Upper lobe of right lung (tissue), 1 donor: ENCODE measurements around the gene EEF2K. TPM values are rescaled to one million over a fixed set of nuclear protein-coding genes. Genes with fewer than 3 reads are reported as not detected.

Experiments used
- ATAC-seq: fragments of 200-7000 bp; cut with Tn5 transposase; one replicate; pipeline ENCODE4 v1.9.1; 2020; ENCODE audit warnings: mild to moderate bottlenecking, moderate library complexity
- DNase-seq: peaks from one replicate; pipeline ENCODE4 v3.0.0-alpha.2; 2020
- H3K27ac ChIP-seq: fragments of 200-600 bp; one replicate; pipeline ENCODE4 v1.8.0; 2022
- H3K27me3 ChIP-seq: fragments of 200-600 bp; one replicate; pipeline ENCODE4 v1.8.0; 2022; ENCODE audit warnings: mild to moderate bottlenecking
- H3K36me3 ChIP-seq: fragments of 200-600 bp; one replicate; pipeline ENCODE4 v1.8.0; 2022
- H3K4me1 ChIP-seq: fragments of 200-600 bp; one replicate; pipeline ENCODE4 v1.8.0; 2022
- H3K4me3 ChIP-seq: fragments of 200-600 bp; one replicate; pipeline ENCODE4 v1.8.0; 2022; ENCODE audit warnings: mild to moderate bottlenecking
- H3K9me3 ChIP-seq: fragments of 200-600 bp; one replicate; pipeline ENCODE4 v1.8.0; 2022
- CTCF ChIP-seq: fragments of 200-600 bp; IDR thresholded peaks from one replicate; pipeline ENCODE4 v1.8.0; 2022; ENCODE audit warnings: antibody characterized with exemption
- intact Hi-C: fragments of 100-400 bp; cut with DNase I; formaldehyde crosslinking; loops from one replicate; pipeline ENCODE4 v1.11.0; 2022
- total RNA-seq: library from RNA; stranded (reverse); fragmentation: NEBNext Ultra II Directional; extraction: Animal tissue kit (Norgen Biotek cat#: 25700); gene quantifications from one replicate; pipeline ENCODE4 v1.2.1, GENCODE V29; 2021
- donor health status: DM: no; HTN: yes; CAD: no; lungs with severe emphysema.

Gene EEF2K
- total RNA-seq, 1 donor from 2014 or later = 34.9 TPM

GRCh38 chr16:22328081-22328725 lies 122.1 kb downstream of the EEF2K start:
- H3K36me3 ChIP-seq = peaks cover 79% of the 10 kb centered on the region
- H3K4me1 ChIP-seq = no peaks in the 10 kb centered on the region
- intact Hi-C loops = no loop called here
- H3K4me3 ChIP-seq = no peak overlapping the region
- DNase-seq (peak; percentile 23), ATAC-seq (no peak)
- no peak for TF ChIP-seq CTCF
- no peak overlapping the region for H3K27ac ChIP-seq
- no peaks in the 10 kb centered on the region for H3K9me3 ChIP-seq
- H3K27me3 ChIP-seq = no peaks in the 10 kb centered on the region

DNA sequence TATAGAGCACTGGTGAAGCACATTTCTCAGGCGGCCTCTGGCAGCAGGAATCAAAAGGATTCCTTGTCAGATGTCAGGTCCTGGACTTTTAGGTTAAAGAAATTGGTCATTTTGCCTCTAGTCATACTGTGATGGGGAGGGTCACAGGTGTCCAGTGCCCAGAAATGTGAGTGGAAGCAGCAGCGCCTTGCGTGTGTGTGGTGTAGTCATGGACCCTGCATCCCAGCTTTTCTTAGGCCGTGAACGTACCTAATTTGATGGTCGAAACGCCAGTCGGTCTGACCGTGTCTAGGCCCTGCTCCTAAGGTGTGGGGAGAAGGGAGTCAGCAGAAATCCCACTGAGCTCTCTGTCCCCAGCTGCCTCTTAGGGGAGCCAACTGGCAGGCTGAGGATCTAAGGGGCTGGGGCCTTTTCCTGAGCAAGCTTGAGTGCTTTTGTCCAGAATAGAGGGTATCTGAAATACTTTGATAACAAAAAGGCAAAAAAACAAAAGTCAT lies 123.2 kb downstream of the EEF2K start:
- DNase-seq (no peak), ATAC-seq (no peak)
- intact Hi-C loops = no loop called here
- H3K27ac ChIP-seq = no peak overlapping the region
- H3K4me1 ChIP-seq = no peaks in the 10 kb centered on the region
- H3K27me3 ChIP-seq = no peaks in the 10 kb centered on the region
- H3K4me3 ChIP-seq = no peak overlapping the region
- H3K36me3 ChIP-seq = peaks cover 85% of the 10 kb centered on the region
- TF ChIP-seq CTCF = no peak
- no peaks in the 10 kb centered on the region for H3K9me3 ChIP-seq

GRCh38 chr16:22330326-22330725 lies 124.2 kb downstream of the EEF2K start:
- DNase-seq = no peak
- peaks cover 83% of the 10 kb centered on the region for H3K36me3 ChIP-seq
- no peaks in the 10 kb centered on the region for H3K4me1 ChIP-seq
- H3K27me3 ChIP-seq = no peaks in the 10 kb centered on the region
- no peak overlapping the region for H3K27ac ChIP-seq
- intact Hi-C loops = no loop called here
- ATAC-seq = peak; percentile 27
- H3K9me3 ChIP-seq = no peaks in the 10 kb centered on the region
- no peak for TF ChIP-seq CTCF
- H3K4me3 ChIP-seq = no peak overlapping the region

DNA sequence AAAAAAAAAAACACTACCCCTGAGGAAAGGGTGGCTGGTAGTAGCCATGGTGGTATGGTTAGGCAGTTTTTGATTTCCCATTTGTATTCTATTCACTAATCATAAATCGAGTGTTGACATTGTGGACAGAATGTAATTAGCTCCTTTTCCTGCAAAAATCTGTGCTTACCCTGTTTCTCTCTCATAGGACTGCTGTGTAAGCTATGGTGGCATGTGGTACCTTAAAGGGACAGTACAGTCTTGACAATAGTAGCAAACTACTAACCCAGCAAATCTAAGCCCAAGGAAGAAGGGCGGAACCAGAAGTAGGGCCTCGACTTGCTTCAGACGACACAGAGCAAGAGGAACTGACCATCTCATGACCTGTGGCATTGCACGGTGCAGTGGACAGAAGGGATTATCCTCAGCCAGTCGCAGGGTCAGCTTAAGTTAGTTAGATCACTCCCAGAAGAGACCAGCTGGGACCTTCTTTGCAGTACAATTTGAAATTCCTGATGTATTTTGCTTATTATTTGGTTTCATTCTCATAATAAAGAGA lies 127.4 kb downstream of the EEF2K start:
- intact Hi-C loops = no loop called here
- no peak for DNase-seq
- H3K9me3 ChIP-seq = peaks cover 10% of the 10 kb centered on the region
- peak; percentile 95 for ATAC-seq
- peaks cover 61% of the 10 kb centered on the region for H3K36me3 ChIP-seq
- H3K27ac ChIP-seq = no peak overlapping the region
- no peak overlapping the region for H3K4me3 ChIP-seq
- no peaks in the 10 kb centered on the region for H3K4me1 ChIP-seq
- no peaks in the 10 kb centered on the region for H3K27me3 ChIP-seq
- no peak for TF ChIP-seq CTCF

- no peaks in the 10 kb centered on the region for H3K27me3 ChIP-seq
- intact Hi-C loops = no loop called here
- H3K4me1 ChIP-seq = no peaks in the 10 kb centered on the region
- TF ChIP-seq CTCF = no peak
- H3K36me3 ChIP-seq = peaks cover 50% of the 10 kb centered on the region
- ATAC-seq = peak; percentile 12
- peaks cover 10% of the 10 kb centered on the region for H3K9me3 ChIP-seq
- H3K4me3 ChIP-seq = no peak overlapping the region
- DNase-seq = no peak
- H3K27ac ChIP-seq = no peak overlapping the region
These were observed 129.7 kb downstream of the EEF2K start for GRCh38 chr16:22335668-22336246.
